ENCODE results near the gene ERICH2. TPM values are rescaled to one million over a fixed set of nuclear protein-coding genes. Genes with fewer than 3 reads are reported as not detected.

ERICH2 gene
- polyA plus RNA-seq, 1 of the 3 experiments (the other 2 are of a cell fraction), result not detected

- no peak for DNase-seq
- Histone ChIP-seq H4K20me1 (ENCODE audit: insufficient read depth) (no peaks in the 10 kb centered on the region), H3K36me3 (replicated peaks in 1 of 2; ENCODE audit: control insufficient read depth in 1 of 2, insufficient read depth in 2 of 2, low read length in 1 of 2) (no peaks in the 10 kb centered on the region), H3K4me2 (no peak overlapping the region), H3K9me3 (no peaks in the 10 kb centered on the region), H3K4me3 (ENCODE audit: low read depth in 2 of 2, low read length in 1 of 2) (no peak overlapping the region), H3K79me2 (ENCODE audit: insufficient read depth) (no peaks in the 10 kb centered on the region), H3K27ac (ENCODE audit: low read depth in 2 of 2, low read length in 1 of 2) (no peak overlapping the region), H3K9me2 (no peaks in the 10 kb centered on the region), H3K4me1 (ENCODE audit: control insufficient read depth in 1 of 2, insufficient read depth in 2 of 2, low read depth in 1 of 2, low read length in 1 of 2) (peaks cover 0 to 5% of the 10 kb centered on the region in 2 experiments; a peak in 1 of 4 replicates), H3F3A (replicated peaks; ENCODE audit: insufficient read depth) (peaks cover 16% of the 10 kb centered on the region), H2AFZ (ENCODE audit: low read depth) (no peak overlapping the region), H3K27me3 (ENCODE audit: insufficient read depth) (no peaks in the 10 kb centered on the region), H3K9ac (no peak overlapping the region)
- WGBS (ENCODE audit: low lambda C conversion rate), result 77% methylated on average over 4 of the region's 4 CpGs
- ChIA-PET CTCF (interaction anchor here (1.0 to 2.9 kb wide), 4 partner anchors 20 to 32 kb away, joined by 3 to 17 read pairs (median 4); no protein-coding TSS in a partner anchor), POLR2A (no interaction called here)
- TF ChIP-seq GABPA (IDR thresholded peaks at IDR 0.05; ENCODE audit: low read depth) (no peak), RAD21 (IDR thresholded peaks at IDR 0.05; ENCODE audit: low read length) (no peak), MXI1 (IDR thresholded peaks at IDR 0.05; ENCODE audit: low read depth, low read length) (no peak)
- TF ChIP-seq, protein P1, sequence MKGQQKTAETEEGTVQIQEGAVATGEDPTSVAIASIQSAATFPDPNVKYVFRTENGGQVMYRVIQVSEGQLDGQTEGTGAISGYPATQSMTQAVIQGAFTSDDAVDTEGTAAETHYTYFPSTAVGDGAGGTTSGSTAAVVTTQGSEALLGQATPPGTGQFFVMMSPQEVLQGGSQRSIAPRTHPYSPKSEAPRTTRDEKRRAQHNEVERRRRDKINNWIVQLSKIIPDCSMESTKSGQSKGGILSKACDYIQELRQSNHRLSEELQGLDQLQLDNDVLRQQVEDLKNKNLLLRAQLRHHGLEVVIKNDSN (IDR thresholded peaks at IDR 0.05; ENCODE audit: borderline replicate concordance, low read depth), result no peak
- TF ChIP-seq, protein P2, sequence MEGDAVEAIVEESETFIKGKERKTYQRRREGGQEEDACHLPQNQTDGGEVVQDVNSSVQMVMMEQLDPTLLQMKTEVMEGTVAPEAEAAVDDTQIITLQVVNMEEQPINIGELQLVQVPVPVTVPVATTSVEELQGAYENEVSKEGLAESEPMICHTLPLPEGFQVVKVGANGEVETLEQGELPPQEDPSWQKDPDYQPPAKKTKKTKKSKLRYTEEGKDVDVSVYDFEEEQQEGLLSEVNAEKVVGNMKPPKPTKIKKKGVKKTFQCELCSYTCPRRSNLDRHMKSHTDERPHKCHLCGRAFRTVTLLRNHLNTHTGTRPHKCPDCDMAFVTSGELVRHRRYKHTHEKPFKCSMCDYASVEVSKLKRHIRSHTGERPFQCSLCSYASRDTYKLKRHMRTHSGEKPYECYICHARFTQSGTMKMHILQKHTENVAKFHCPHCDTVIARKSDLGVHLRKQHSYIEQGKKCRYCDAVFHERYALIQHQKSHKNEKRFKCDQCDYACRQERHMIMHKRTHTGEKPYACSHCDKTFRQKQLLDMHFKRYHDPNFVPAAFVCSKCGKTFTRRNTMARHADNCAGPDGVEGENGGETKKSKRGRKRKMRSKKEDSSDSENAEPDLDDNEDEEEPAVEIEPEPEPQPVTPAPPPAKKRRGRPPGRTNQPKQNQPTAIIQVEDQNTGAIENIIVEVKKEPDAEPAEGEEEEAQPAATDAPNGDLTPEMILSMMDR (IDR thresholded peaks at IDR 0.05), result no peak
Measured at GRCh38 chr2:170847716-170848115, 77.5 kb downstream of the ERICH2 start.

Small RNA genes lying within 50 kb of the gene (small RNA-seq; reads per million reads assigned to genes)
- 0 reads per million in 7 experiments for gene RF00019

Other genes starting within 250 kb of the ERICH2 start
- not detected in 2 replicates for gene SP5, start 55.0 kb upstream of the ERICH2 start, polyA plus RNA-seq (2012; rRNA removed)
- 0.20 and 0.63 TPM in 2 replicates for gene GAD1, start 46.5 kb downstream of the ERICH2 start, polyA plus RNA-seq (2012; rRNA removed)
- gene GORASP2, start 158.9 kb downstream of the ERICH2 start, polyA plus RNA-seq (2012; rRNA removed), result 127 and 148 TPM in 2 replicates

Data from SK-N-SH (cell line).